GM11168 (cell line): Measurements from ENCODE around the gene NSRP1.
"Not testable (repeated sequence)": the region's sequence is repeated elsewhere in the genome, so short reads cannot be mapped to it uniquely, and the experiment has no call there.

Experiments
- in situ Hi-C: fragments of 300-500 bp; cut with MboI; formaldehyde crosslinking; loops from one replicate; pipeline ENCODE4 v1.12.0; 2022; ENCODE audit warnings: low sequenced_read_pairs; ENCODE audit not compliant: unreplicated experiment

Gene NSRP1

GRCh38 chr17:30173649-30174048 lies 57.0 kb downstream of the NSRP1 start:
- in situ Hi-C loops = no loop called here

- in situ Hi-C loops = no loop called here
Observed at GRCh38 chr17:30174556-30174955, 57.9 kb downstream of the NSRP1 start.

- in situ Hi-C loops = no loop called here
Observed at GRCh38 chr17:30176855-30177254, 60.2 kb downstream of the NSRP1 start.

DNA sequence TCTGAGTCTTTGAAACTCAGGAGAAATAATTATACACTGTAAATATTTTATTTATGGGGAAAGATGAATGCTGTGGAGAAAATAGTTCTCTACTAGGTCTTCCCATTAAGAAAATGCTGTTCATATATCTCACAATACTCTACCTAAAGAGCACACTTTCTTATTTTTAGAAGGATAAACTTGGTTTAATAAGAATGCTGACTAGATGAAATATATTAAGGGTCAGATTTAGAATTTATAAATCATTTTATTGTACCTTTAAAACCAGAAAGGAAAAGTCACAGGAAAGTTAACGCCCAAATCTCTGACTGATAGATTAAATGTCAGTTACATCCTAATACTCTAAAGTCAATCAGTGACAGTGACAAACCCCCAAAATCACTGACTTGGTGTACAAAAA lies 70.1 kb downstream of the NSRP1 start:
- in situ Hi-C loops = no loop called here

GRCh38 chr17:30187573-30187972 lies 71.0 kb downstream of the NSRP1 start:
- in situ Hi-C loops = no loop called here

DNA sequence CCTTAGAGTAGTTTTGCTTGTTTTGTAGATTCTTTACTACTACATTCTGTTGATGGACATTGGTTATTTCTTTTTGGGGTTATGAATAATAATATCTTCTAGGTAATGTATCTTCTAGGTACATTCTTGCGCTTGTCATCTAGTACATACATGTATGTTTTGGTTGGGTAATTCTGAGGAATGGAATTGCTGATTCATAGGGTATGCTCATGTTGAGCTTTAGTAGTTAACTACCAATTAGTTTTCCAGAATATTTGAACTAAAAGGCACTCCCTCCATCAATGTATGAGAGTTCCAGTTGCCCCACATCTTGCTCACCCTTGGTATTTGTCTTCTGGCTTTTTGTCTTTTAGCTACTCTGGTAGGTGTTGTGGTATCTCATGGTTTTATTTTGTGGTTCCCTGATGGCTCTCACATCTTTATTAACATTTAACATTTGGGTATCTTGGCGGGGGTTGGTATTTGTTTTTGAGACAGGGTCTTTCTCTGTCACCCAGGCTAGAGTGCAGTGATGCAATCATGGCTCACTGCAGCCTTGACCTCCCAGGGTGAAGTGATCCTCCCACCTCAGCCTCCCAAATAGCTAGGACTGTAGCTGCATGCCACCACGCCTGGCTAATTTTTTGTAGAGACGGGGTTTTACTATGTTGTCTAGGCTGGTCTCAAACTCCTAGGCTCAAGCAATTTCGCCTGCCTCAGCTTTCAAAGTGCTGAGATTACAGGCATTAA lies 71.8 kb downstream of the NSRP1 start:
- in situ Hi-C loops = no loop called here

- in situ Hi-C loops = no loop called here
Observed at GRCh38 chr17:30191072-30191471, 74.5 kb downstream of the NSRP1 start.

DNA sequence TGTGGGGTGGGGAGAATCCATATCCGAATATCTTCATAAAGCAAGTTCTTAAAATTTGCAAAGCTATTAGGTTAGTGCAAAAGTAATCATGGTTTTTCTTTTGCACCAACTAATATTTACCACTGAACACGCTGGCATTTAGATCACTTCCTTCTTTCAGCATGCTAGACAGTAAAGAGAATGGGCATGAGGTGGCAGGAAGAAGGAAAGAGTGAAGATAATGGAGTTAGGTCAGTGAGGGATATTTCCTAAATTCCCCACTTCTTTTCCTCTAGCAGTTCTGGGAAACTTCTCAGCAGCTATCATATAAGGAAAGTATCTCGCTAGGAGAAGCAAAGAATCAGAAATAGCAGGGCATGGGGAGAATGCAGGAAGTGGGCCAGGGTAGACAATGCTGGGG lies 79.9 kb downstream of the NSRP1 start:
- in situ Hi-C loops = no loop called here

DNA sequence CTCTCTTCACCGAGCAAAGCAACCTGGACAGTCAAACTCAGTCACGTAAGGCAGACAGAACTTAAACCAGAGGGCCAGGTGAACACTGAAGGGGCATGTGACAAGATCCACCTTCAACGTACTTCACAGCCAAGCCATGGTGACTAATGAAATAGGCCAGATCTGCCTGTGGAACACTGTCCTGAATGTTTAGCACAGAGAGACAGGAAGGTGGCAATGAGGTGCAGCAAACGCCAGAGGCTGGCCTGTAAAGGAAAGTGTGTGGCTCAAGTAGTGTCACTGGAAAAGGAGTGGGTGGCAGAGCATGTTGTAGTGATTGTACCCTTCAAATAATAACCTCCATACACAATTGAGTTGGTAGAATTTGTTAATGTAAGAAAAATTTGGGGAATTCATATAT lies 80.8 kb downstream of the NSRP1 start:
- in situ Hi-C loops = no loop called here

- in situ Hi-C loops = no loop called here
Observed at GRCh38 chr17:30199600-30199999, 83.0 kb downstream of the NSRP1 start.

- in situ Hi-C loops = no loop called here
Observed at GRCh38 chr17:30200106-30200505, 83.5 kb downstream of the NSRP1 start.

GRCh38 chr17:30200656-30201055 lies 84.0 kb downstream of the NSRP1 start:
- in situ Hi-C loops = not testable (repeated sequence)

GRCh38 chr17:30203471-30203981 lies 86.9 kb downstream of the NSRP1 start:
- in situ Hi-C loops = no loop called here

- in situ Hi-C loops = no loop called here
Observed at GRCh38 chr17:30207655-30208054, 91.0 kb downstream of the NSRP1 start.

- in situ Hi-C loops = no loop called here
Observed at GRCh38 chr17:30208214-30208613, 91.6 kb downstream of the NSRP1 start.

DNA sequence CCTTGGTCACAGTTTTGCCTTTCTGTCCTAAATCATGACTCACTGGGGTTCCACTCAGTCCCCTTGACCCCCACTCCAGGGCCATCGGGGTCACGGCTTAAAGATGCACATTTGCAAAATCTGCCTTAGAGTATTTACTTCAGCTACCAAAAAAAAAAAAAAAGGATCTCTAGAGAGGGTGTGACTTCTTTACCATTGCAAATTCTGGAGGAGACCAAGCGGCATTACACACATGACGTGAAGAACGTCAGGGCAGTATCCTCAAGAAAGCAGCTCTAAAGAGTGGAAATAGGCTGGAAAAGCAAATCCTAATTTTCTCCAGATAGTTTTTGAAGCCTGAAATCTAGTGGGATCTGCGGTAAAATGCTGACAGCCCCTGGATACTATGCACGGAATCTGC lies 93.3 kb downstream of the NSRP1 start:
- in situ Hi-C loops = no loop called here

DNA sequence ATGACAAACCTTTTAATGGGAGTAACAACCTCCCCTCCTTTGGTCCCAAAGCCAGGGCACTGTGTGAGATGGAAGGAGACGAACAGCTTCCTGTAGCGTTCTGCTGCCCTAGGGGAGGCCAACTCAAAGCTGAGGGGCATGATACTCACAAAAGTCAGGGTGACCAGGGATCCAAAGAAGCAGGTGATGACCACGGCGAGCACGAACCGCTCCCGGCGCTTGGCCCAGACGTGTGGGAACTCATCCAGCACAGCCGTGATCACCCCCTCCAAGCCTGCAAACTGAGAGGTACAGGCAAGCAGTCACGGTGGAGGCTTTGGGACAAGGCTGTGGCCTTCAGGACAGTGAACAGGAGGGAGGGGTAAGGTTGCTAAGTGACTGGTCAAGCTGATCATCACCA lies 93.8 kb downstream of the NSRP1 start:
- in situ Hi-C loops = no loop called here

DNA sequence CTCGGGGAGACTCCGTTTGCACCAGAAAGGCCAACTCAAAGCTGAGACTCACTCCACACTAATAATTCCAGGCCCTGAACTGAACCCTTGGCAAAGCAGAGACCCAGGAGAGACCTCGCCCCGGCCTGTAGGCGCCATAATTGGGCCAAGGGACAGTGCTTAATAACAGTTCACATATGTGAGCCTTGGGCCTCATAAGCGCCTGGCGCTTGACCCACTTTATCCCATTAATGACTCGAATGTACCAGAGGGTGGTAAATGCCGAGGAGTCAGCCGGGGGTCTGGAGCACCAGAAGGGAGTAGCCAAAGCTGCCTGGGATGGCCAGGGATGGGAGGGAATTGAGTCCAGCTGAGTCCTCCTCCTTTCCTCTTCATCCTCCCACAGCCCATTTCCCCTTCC lies 94.3 kb downstream of the NSRP1 start:
- in situ Hi-C loops = no loop called here

- in situ Hi-C loops = no loop called here
Observed at GRCh38 chr17:30211371-30211770, 94.8 kb downstream of the NSRP1 start.

DNA sequence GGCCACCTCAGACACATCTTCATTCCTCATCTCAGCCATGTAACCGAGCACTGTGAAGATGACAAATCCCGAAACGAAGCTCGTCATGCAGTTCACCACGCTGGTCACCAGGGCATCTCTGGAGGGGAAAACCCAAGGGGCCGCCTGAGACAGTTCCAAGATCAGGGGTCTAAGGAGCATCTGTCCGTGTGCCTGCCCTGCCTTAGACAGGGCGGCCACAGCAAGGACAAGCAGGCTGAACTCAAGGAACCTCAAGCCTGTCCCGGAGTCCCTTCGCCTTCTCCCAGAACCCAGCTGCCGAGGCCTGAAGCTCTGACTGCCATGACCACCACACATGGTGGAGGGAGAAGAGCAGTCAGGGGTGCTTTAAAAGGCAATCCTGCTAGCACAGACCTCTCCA lies 96.1 kb downstream of the NSRP1 start:
- in situ Hi-C loops = no loop called here

DNA sequence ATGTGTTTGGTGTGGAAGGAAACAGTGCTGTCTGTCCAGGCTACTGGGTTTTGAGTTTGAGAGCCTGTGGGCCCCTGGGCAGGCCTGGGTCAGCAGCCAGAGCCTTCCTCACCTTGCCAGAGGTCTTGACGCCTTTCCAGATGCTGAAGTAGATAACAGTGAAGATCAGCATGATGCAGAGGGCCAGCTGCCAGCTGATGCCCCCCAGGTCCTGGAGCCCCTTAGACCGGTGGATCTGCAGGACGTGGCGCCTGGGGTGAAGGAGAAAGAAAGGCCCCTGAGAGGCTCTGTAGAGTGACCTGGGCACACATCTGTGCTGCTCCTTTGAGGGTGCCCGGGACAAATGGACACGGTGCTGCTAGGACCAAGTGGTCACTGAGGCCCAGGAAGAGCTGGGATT lies 100.4 kb downstream of the NSRP1 start:
- in situ Hi-C loops = no loop called here

GRCh38 chr17:30217746-30218245 lies 101.2 kb downstream of the NSRP1 start:
- in situ Hi-C loops = no loop called here
